A549 (cell line): ENCODE results near the gene ACOXL.

Experiments
- POLR2A ChIP-seq: IDR thresholded peaks from 2 replicates; pipeline ENCODE4 v1.6.1; 2012; ENCODE audit warnings: mild to moderate bottlenecking, low read length
- RFX5 ChIP-seq: fragments of 450-650 bp; IDR thresholded peaks from 2 replicates; pipeline ENCODE4 v1.7.1; 2014; ENCODE audit warnings: antibody characterized with exemption, mild to moderate bottlenecking, moderate library complexity
- ZSCAN20 ChIP-seq: fragments of 250-450 bp; sonication (Bioruptor Pico); IDR thresholded peaks from 2 replicates; pipeline ENCODE4 v1.8.0; 2022; ENCODE audit warnings: mild to moderate bottlenecking, moderate library complexity
- TF ChIP-seq, protein P1 (sequence below): fragments of >200 bp; sonication (Bioruptor Twin); formaldehyde crosslinking; IDR thresholded peaks from 3 replicates; pipeline ENCODE4 v1.5.1; 2016
- TF ChIP-seq, protein P2 (sequence below): fragments of 450-650 bp; IDR thresholded peaks from 2 replicates; pipeline ENCODE4 v1.6.1; 2014; ENCODE audit warnings: antibody characterized with exemption
- TF ChIP-seq, protein P3 (sequence below): fragments of 200-600 bp; sonication (generic); IDR thresholded peaks from 2 replicates; pipeline ENCODE4 v1.6.1; 2016; ENCODE audit warnings: antibody characterized with exemption, mild to moderate bottlenecking, moderate library complexity

DNA sequence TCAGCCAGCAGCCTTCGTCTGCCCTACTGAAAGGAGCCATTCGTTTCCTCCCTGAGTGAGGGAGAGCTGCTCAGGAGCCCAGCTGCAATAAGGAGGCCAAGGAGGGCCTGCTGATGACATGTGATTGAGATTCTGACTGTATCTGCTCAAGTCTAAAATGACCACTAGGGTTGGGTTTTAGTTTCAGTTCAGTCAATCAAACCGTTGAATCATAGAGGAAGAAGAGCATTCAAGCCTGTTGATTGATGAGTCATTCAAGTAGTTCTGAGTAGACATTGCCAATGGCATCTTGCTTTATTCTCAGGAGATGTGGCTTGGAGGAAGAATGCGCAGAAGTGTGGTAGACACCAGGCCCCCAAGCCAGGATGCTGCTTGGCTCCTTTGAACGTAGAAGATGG, 368.4 kb downstream of the ACOXL start:
- TF ChIP-seq, protein P1, sequence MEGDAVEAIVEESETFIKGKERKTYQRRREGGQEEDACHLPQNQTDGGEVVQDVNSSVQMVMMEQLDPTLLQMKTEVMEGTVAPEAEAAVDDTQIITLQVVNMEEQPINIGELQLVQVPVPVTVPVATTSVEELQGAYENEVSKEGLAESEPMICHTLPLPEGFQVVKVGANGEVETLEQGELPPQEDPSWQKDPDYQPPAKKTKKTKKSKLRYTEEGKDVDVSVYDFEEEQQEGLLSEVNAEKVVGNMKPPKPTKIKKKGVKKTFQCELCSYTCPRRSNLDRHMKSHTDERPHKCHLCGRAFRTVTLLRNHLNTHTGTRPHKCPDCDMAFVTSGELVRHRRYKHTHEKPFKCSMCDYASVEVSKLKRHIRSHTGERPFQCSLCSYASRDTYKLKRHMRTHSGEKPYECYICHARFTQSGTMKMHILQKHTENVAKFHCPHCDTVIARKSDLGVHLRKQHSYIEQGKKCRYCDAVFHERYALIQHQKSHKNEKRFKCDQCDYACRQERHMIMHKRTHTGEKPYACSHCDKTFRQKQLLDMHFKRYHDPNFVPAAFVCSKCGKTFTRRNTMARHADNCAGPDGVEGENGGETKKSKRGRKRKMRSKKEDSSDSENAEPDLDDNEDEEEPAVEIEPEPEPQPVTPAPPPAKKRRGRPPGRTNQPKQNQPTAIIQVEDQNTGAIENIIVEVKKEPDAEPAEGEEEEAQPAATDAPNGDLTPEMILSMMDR = no peak
- no peak for TF ChIP-seq RFX5
- TF ChIP-seq, protein P2, sequence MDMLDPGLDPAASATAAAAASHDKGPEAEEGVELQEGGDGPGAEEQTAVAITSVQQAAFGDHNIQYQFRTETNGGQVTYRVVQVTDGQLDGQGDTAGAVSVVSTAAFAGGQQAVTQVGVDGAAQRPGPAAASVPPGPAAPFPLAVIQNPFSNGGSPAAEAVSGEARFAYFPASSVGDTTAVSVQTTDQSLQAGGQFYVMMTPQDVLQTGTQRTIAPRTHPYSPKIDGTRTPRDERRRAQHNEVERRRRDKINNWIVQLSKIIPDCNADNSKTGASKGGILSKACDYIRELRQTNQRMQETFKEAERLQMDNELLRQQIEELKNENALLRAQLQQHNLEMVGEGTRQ = no peak
- TF ChIP-seq POLR2A = no peak
- TF ChIP-seq ZSCAN20 (CRISPR knock-in tag) = no peak
- TF ChIP-seq, protein P3, sequence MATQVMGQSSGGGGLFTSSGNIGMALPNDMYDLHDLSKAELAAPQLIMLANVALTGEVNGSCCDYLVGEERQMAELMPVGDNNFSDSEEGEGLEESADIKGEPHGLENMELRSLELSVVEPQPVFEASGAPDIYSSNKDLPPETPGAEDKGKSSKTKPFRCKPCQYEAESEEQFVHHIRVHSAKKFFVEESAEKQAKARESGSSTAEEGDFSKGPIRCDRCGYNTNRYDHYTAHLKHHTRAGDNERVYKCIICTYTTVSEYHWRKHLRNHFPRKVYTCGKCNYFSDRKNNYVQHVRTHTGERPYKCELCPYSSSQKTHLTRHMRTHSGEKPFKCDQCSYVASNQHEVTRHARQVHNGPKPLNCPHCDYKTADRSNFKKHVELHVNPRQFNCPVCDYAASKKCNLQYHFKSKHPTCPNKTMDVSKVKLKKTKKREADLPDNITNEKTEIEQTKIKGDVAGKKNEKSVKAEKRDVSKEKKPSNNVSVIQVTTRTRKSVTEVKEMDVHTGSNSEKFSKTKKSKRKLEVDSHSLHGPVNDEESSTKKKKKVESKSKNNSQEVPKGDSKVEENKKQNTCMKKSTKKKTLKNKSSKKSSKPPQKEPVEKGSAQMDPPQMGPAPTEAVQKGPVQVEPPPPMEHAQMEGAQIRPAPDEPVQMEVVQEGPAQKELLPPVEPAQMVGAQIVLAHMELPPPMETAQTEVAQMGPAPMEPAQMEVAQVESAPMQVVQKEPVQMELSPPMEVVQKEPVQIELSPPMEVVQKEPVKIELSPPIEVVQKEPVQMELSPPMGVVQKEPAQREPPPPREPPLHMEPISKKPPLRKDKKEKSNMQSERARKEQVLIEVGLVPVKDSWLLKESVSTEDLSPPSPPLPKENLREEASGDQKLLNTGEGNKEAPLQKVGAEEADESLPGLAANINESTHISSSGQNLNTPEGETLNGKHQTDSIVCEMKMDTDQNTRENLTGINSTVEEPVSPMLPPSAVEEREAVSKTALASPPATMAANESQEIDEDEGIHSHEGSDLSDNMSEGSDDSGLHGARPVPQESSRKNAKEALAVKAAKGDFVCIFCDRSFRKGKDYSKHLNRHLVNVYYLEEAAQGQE = no peak
